Fibroblast of skin of abdomen (primary cell): ENCODE data around the gene LTA.
"Not testable (repeated sequence)": the region's sequence is repeated elsewhere in the genome, so short reads cannot be mapped to it uniquely, and the experiment has no call there.

Experiments used
- DNase-seq: peaks from one replicate; pipeline ENCODE4 v3.0.0-alpha.2; 2013

Gene LTA

GRCh38 chr6:31541658-31542521 is 30.2 kb upstream of the LTA start, which contains the start of gene DDX39B:
TSS of gene DDX39B (minus strand) at chr6:31542003. CDS start at chr6:31540532, 1,471 bp downstream.
- peak; percentile 97 for DNase-seq

- no peak for DNase-seq
Measured at GRCh38 chr6:31543639-31544038, 28.4 kb upstream of the LTA start.

GRCh38 chr6:31544676-31545075 is 27.4 kb upstream of the LTA start:
- no peak for DNase-seq

- no peak for DNase-seq
Measured at GRCh38 chr6:31545291-31545690, 26.8 kb upstream of the LTA start.

GRCh38 chr6:31546339-31546957 is 25.6 kb upstream of the LTA start, which contains the start of gene ATP6V1G2:
TSS of gene ATP6V1G2 (minus strand) at chr6:31546608. CDS start at chr6:31546559, 49 bp downstream.
- DNase-seq = peak; percentile 95

- peak; percentile 99 for DNase-seq
Measured at GRCh38 chr6:31546958-31547726, 24.9 kb upstream of the LTA start, which contains the start of gene NFKBIL1. TSS of gene NFKBIL1 (plus strand) at chr6:31547608. CDS start at chr6:31547695, 87 bp downstream.

- DNase-seq = no peak
Measured at GRCh38 chr6:31547727-31548543, 24.2 kb upstream of the LTA start.

GRCh38 chr6:31548544-31548873 is 23.6 kb upstream of the LTA start:
- no peak for DNase-seq

GRCh38 chr6:31551371-31551770 is 20.7 kb upstream of the LTA start:
- DNase-seq = not testable (repeated sequence)

GRCh38 chr6:31556307-31556706 is 15.8 kb upstream of the LTA start:
- DNase-seq = no peak

GRCh38 chr6:31557443-31558317 is 14.4 kb upstream of the LTA start:
- DNase-seq = no peak

GRCh38 chr6:31558318-31558625 is 13.8 kb upstream of the LTA start:
- no peak for DNase-seq

GRCh38 chr6:31558631-31559500 is 13.2 kb upstream of the LTA start:
- DNase-seq = peak; percentile 53

GRCh38 chr6:31559606-31559957 is 12.5 kb upstream of the LTA start:
- no peak for DNase-seq

- peak; percentile 34 for DNase-seq
Measured at GRCh38 chr6:31559958-31560696, 12.0 kb upstream of the LTA start.

- DNase-seq = no peak
Measured at GRCh38 chr6:31560697-31561058, 11.4 kb upstream of the LTA start.

GRCh38 chr6:31567531-31568370 is 4.3 kb upstream of the LTA start:
- no peak for DNase-seq

- DNase-seq = no peak
Measured at GRCh38 chr6:31568537-31568961, 3.5 kb upstream of the LTA start.
